NCI-H1092 treated with DMSO at 0.1 percent for 48 hours (cell line): ENCODE measurements around the gene GIMAP8.
"Not testable (repeated sequence)": the region's sequence is repeated elsewhere in the genome, so short reads cannot be mapped to it uniquely, and the experiment has no call there.

Experiments
- DNase-seq: peaks from one replicate; lab custom pipeline; 2025; lab: John Stamatoyannopoulos, UW

GIMAP8 gene

DNA sequence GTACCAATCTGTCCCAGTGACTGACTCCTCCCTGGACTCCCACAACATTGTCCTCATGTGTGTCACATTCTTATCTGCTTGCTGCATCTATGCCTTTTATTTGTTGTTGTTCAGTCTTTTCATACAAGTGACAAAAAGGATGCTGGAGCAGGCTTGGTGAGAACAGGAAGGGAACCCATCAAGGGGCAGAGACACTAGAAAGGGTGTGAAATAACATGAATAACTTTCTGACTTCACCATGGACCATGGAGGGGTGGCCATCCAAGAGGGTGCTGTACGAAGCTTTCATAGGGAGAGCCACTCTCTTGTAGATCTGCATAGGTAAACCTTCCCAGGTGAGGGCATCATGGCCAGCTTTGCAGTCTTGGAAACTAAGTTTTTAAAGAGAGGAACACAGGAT is 14.5 kb downstream of the GIMAP8 start:
- DNase-seq: no peak

DNA sequence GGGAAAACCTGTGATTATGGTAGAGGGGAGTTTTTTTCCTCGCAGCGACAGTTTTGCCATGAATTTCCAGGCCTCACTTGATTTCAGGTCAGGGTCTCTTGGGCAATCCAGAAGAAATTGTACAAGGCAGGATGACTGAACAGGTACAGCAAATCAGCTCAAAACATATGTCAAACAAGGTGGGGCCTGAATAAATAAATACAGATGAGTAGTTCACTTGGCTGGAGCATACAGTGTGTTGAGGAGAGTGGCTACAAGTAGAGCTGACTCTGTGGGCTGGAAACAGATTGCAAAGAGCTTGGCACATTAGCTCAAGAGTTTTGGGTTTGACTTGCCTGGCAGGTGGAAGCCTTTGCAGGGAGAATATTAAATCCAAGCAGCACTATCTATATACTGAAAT is 15.0 kb downstream of the GIMAP8 start:
- no peak for DNase-seq

DNA sequence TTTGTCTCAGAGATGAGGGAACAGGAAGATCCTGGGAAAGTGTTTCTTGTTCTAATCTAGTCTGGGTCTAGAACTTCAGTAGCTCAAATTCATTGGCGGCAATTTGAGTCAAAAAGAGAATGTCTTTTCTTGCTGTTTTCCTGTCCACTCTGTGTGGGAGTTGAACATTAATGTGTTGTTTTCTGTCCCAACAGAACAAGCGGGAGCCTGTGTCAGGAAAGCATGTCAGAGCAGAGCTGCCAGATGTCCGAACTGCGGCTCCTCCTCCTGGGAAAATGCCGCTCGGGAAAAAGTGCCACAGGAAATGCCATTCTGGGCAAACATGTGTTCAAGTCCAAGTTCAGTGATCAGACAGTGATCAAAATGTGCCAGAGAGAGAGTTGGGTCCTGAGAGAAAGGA is 16.0 kb downstream of the GIMAP8 start:
- no peak for DNase-seq

DNA sequence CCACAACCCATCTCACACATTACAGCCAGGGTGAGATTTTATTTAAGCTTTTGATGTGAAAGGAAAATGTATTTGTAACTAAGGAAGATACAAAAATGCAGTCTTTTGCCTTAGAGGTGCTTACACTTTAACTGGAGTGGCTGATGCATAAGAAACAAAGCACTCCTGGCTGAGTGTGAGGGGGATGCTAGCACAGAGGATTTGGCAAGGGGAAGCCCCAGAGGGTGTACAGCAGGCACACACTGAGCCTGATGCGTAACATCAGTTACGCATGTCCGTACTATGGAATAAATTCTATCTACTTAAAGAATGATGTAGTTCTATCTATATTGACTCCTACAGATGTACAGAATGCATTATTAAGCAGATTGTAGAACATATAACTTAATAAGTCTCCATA is 17.8 kb downstream of the GIMAP8 start:
- no peak for DNase-seq

DNA sequence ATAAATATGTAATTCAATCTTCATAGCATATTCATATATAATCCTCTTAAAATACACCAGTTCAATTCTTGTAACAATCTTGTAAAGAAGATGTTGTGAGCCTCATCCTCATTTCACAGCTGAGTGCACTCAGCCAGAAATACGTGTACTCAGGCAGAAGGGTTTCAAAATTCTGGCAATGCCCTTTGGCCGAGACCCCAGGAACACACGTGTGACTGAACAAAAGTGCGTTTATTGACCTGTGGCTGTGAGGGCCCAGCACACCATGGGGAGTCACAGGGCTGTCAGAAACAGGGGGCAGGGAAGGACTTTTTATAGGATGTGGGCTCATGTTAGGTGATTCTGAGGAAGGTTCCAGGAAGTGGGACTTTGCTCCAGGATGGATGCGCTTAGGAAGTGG is 21.5 kb downstream of the GIMAP8 start:
- DNase-seq: peak; percentile 60

DNA sequence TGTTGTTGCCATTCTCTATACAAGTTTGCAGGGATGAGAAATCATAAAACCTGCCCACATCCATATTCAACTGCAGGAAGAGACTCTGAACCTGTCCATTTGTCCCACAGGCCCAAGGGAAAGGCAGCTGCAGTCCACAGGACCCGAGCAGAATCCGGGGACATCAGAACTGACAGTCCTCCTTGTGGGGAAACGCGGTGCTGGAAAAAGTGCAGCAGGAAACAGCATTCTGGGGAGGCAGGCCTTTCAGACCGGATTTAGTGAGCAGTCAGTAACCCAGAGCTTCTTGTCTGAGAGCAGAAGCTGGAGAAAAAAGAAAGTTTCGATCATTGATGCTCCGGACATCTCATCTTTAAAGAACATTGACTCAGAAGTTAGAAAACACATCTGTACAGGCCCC is 23.5 kb downstream of the GIMAP8 start:
- no peak for DNase-seq

DNA sequence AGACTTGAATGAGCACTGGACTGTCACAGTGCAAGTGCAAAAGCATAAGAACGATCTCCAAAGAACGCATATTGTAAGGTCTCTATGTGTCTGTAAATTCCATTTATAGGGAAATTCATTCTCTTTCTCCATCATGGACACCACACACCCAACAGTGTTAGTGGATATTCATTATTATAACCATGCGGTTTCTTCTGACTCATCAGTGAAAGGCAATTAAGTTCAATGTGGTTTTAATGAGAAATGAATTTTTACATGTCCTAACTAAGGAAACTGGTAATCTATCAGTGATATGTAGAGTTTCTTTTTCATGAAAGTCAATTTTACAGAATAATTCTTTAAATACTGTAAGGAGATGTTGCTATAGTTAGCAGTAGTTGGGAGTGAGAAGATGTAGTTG is 25.9 kb downstream of the GIMAP8 start:
- DNase-seq: no peak

DNA sequence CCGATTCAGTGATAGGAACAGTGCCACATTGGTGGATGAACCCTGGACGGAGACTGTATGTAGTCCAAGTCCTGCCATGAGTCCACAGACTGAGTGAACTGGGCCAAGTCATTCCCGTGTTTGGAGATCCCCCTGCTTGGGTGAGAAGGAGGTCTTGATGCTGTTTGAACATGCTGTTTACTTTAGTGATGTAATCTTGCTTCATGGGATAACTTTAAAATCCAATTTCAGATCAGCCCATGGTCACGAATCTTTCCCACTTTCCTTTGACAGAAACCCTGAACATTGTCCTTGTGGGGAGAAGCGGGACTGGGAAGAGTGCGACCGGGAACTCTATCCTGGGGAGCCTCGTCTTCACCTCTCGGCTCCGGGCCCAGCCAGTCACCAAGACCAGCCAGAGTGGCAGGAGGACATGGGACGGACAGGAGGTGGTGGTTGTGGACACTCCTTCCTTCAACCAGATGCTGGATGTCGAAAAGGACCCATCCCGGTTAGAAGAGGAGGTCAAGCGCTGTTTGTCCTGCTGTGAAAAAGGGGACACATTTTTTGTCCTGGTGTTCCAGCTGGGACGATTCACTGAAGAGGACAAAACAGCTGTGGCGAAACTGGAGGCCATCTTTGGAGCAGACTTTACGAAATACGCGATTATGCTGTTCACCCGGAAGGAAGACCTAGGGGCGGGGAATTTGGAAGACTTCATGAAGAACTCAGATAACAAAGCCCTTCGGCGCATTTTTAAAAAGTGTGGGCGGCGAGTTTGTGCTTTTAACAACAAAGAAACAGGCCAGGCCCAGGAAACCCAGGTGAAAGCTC is 26.6 kb downstream of the GIMAP8 start:
- no peak for DNase-seq

DNA sequence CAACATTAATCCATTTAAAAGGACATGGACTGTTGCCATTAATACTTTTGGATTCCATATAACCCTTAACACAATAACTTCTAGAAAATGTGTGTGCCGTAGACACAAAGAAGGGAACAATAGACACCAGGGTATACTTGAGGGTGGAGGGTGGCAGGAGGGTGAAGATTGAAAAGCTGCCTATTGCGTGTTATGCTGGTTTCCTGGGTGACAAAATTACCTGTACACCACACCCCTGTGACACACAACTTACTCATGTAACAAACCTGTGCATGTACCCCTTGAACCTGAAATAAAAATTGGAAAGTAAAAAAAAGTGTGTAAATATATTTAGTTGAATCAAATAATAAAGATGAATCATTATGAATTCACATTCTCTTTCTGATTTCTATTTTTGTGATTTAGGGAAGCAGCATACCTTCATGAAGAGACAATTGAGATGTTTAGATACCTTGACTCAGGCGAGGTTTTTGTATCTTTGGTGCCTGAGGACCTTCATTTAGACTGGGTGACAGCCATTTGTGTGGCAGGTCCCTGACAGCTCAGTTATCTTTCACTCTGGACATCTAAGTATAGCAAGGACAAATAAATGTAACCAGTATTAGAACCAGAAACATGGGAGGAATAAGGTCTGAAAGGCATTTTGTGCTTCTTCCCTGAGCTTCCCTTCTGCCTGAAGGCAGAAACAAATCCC is 28.7 kb downstream of the GIMAP8 start:
- DNase-seq: no peak

DNA sequence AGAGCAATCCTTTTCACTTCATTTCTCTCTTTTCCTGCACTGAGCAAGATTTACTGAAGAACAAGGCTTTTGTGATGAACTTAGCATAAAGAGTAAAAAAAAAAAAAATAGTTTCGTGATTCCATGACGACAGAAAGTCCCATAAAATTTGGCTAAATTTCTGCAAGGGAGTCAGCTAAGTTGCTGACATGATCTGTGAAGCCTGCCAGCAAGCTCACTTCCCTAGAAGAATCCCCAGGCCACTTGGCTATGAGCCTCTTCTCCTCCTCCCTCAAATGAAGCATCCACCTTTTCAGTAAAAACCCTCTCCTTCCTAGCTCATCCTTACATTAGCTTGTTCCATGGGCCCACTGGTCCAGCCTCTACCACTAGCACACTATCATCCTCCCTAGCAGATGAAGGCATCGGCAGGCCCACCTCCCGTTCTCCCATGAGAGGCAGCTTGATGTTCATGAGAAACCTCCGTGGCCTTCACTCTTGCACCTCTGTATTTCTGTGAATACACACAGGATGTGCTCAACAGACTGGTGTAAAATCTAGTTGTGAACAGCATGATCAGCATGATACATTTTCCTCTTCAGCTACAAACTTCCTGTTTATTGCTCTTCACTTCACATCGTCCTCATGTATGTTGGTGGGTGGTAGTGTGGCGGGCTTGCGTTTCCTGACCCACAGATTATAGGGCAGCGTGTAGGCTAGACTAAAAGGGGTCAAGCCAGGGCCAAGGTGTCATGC is 30.9 kb downstream of the GIMAP8 start:
- DNase-seq: no peak

DNA sequence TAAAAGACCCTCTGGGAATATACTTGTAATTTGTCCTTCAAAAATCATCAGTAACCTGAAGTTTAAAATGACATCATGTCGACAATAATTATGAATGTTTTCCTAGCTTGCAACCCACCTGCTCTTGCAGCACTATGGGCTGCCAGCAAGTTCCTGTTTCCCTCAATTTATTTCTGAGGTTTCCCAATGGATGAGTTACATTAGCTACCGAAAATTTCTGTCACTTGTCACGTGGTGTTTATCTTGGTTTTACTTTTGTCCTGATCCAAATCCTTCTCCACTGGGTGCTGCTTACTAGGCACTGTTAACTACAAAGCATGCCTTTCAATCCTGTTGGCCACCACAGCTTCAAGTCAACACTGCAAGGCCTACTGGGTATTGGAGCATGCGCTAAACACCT is 31.5 kb downstream of the GIMAP8 start:
- DNase-seq: no peak

DNA sequence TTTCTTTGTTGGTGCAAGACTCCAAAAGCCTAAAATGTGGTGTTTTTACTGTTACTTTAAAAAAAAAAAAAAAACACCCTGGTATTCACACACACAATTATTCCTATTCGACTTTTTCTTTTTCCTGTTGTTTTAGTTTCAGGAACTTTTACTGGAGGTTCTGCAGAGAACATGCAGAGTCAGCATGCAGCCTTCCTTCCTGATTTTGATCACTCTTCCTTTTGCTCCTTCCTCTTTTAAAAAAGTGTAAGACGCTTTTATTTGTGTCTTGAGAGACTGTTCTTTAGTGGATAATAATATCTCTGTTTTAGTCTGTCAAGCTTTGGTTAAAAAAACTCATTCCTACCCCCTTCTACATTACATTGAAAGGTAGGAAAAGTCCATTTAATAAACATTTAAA is 33.1 kb downstream of the GIMAP8 start:
- DNase-seq: not testable (repeated sequence)

DNA sequence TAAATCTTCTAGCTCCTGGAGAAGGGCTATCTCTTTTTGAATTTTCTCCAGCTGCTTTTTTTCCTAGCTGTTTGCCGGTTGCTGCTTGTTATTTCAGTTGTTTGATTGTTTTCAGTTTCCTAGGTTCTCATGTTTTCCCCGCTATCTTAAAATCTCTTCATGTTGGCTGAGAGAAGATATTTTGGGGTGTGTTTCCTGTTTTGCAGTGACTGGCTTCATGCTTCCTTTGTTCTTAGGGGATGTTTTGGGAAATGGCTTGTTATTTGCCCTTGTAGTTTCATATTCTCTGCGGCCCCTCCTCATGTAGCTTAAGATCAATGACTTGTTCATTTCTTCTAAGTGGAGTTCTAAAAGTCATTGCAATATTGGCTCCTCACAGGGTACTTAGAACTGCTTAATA is 33.6 kb downstream of the GIMAP8 start:
- DNase-seq: not testable (repeated sequence)

DNA sequence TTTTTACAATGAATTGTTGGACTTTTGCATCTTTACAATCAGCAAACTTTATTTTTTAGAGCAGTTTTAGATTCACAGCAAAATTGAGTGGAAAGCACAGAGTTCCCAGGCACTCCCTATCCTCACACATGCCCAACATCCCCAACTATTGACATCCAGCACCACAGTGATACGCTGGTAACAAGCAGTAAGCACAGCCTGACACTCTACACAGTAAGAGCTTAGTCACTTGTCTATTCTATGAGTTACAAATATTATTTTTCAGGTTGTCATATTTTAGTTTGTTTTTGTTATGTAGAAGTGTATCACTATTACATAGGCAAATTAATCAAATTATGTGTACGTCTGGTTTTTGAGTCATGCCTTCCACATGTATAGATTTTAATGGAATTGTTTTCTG is 37.2 kb downstream of the GIMAP8 start:
- DNase-seq: no peak

DNA sequence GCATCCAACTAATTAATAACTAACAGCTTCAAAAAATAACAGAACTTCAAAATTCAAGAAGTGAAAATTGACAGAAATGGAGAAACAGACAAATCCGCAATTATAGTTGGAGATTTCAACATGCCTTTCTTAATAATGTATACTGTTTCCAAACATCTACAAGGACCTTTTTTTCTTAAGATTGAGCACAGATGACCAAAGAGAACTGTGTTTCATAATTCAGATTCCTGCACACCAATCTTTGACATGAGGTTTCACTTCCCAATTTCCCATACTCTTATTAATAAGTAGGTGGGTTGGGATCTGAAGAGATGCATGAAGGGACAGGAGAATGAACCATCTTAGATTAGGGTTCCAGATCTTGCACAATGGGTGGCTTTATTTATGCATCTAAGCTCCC is 39.4 kb downstream of the GIMAP8 start:
- DNase-seq: no peak

DNA sequence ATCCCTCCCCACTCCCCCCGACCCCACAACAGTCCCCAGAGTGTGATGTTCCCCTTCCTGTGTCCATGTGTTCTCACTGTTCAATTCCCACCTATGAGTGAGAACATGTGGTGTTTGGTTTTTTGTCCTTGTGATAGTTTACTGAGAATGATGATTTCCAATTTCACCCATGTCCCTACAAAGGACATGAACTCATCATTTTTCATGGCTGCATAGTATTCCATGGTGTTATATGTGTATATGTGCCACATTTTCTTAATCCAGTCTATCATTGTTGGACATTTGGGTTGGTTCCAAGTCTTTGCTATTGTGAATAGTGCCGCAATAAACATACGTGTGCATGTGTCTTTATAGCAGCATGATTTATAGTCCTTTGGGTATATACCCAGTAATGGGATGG is 43.0 kb downstream of the GIMAP8 start:
- not testable (repeated sequence) for DNase-seq

DNA sequence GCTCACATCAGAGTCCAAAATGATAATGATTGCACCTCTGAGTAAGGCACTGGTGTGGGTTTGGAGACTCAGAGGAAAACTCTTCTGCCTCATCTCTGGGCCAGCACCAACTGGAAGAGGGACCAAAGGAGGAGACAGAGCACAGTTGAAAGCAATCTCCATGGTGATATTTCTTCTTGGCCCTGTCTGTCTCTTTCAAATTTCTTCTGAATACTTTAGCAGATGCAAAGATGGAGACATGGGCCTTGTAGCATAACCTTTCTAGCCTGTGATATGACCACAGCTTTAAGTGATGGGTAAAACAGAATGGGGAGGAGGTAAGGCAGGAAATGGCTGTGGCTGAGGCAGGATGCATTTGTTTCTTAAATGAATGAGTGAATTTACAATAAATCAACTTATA is 52.1 kb downstream of the GIMAP8 start:
- no peak for DNase-seq

DNA sequence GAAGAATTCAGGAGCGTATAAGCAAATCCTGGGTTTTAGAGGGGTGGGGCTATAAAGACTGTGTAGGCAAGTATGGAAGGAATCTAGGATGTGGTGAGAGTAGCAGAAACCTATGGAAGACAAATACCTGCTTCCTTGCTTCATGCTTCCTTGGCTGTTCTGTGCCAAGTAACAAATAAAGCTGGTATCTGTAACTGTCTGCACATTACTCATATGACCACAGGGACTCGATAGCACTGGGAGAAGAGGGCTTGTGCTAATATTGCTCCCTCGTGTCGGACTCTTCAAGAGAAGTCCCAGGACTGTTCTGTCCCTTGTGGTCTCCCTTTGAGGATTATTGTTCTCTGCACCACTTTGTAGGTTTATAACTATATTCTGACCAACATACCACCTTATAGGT is 52.7 kb downstream of the GIMAP8 start:
- DNase-seq: no peak

DNA sequence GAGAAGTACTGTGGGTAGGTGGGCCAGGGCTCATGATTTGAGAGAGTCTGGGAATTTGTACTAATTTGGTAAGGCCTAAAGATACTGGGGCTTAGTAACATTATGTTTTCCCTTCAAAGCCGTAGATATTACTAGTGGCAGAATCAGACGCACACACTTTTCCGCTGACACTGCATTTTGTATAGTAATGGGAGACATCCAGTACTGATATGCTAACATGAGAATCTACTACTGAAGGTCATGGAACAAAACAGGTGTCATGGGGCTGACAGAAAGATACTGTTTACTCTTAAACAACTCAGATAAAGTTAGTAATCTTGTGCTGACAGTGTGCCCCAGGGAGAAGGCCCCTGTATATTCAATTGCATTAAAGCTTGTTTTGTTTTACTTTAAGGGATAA is 53.2 kb downstream of the GIMAP8 start:
- no peak for DNase-seq

DNA sequence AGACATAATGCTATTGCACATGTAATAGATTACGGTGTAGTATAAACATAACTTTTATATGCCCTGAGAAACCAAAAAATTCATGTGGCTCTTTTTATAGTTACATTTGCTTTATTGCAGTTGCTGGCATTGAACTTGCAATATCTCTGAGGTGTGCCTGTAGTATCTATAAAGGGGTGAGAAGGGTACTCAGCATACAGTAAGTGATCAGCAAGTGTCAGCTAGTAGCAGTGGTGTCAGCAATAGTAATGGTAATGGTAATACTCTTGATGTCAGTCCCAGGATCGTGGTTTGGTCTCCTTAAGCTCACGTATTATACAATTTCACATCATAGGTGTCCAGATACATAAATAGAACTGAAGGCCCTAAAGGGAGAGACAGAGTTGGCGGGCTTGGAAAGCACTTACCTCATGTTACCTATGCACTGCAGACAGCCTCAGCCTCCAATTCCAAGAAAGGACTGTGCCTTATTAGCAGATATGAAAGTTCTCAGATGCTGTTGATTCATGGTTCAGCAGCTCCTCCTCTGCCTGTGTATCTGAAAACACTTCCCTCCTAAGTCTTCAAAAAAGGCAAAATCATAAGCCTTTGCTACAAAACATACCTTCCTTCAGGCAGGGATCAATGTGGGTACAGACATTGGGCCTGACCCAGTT is 57.6 kb downstream of the GIMAP8 start:
- no peak for DNase-seq

DNA sequence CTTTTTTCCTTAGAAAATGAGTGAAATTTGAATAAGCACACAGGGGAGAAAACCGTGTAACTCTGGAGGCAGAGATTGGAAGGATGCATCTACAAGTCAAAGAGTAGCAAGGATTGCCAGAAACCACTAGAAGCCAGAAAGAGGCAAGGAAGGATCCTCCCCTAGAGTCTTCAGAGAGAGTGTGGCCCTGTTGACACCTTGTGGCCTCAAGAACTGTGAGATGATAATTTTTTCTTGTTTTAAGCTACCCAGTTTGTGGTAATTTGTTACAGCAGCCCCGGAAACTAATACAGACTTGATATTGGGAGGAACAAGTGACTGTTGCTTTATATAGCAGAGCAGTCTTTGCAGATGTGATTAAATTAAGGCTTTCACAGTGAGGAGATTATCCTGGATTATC is 60.6 kb downstream of the GIMAP8 start:
- DNase-seq: no peak

DNA sequence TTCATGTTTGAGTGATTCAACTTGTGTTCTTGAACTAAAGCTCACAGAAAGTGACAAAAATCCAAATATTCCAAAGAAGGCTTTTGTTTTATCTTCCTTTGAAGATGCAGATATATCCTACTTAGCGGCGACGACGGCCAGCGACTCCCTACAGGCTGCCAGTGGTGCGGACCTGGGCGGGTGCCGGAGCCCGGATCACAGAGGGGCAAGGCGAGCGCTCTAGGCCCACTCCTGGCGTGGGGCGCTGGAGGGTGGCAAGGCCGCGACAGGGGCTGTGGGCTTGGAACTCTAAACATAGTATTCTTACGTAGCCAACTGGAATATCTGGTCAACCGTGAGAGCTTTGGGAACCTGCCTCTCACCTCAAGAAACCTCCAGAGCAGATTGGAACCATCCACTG is 63.3 kb downstream of the GIMAP8 start:
- no peak for DNase-seq
